Progenitor cell of endocrine pancreas (in vitro differentiated cells): ENCODE data around the gene LCA5L. TPM values are rescaled to one million over a fixed set of nuclear protein-coding genes. Genes with fewer than 3 reads are reported as not detected.

ENCODE experiments used
- DNase-seq: peaks from one replicate; pipeline ENCODE4 v3.0.0; 2021; ENCODE audit warnings: low spot score; ENCODE audit not compliant: unreplicated experiment
- H3K27ac Mint-ChIP-seq: 2 replicates; pipeline ENCODE4 v1.8.0; 2021; ENCODE audit warnings: mild to moderate bottlenecking, moderate library complexity, mixed read lengths
- H3K27me3 Mint-ChIP-seq: 2 replicates; pipeline ENCODE4 v1.8.0; 2021; ENCODE audit warnings: mixed read lengths
- H3K36me3 Mint-ChIP-seq: 2 replicates; pipeline ENCODE4 v1.8.0; 2022; ENCODE audit warnings: mixed read lengths; ENCODE audit not compliant: insufficient read depth
- H3K4me1 Mint-ChIP-seq: 2 replicates; pipeline ENCODE4 v1.8.0; 2021; ENCODE audit warnings: low read depth, mixed read lengths
- H3K4me3 Mint-ChIP-seq: 2 replicates; pipeline ENCODE4 v1.8.0; 2021; ENCODE audit warnings: low read depth, mild to moderate bottlenecking, moderate library complexity, mixed read lengths
- H3K9me3 Mint-ChIP-seq: 2 replicates; pipeline ENCODE4 v1.8.0; 2021; ENCODE audit warnings: low read depth, mixed read lengths
- total RNA-seq: library from RNA; stranded (reverse); gene quantifications from 2 replicates; pipeline ENCODE4 v1.2.1, GENCODE V29; 2021
- TF ChIP-seq, protein P1 (sequence below): fragments of 200-600 bp; sonication (generic); IDR thresholded peaks from one replicate; pipeline ENCODE4 v1.5.0; 2021; ENCODE audit warnings: antibody characterized with exemption, mild to moderate bottlenecking; ENCODE audit not compliant: unreplicated experiment

LCA5L gene
- total RNA-seq, 1 donor from 2014 or later, result 1.3 TPM

DNA sequence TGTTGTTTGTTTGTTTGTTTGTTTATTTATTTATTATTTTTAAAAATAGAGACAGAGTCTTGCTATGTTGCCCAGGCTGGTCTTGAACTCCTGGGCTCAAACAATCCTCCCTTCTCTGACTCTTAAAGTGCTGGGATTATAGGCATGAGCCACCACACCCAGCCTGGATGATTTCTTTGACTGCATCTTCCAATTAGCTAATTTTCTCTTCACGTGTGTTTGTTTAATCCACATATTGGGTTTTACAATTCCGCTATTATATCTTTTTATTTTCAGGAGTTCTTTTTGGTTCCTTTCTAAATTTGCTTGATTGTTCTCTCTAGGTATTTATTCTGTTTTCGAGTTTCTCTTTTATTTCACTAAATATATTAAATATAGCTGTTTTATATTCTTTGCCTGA, 26.0 kb upstream of the LCA5L start:
- H3K27ac Mint-ChIP-seq, result no peak overlapping the region
- no peaks in the 10 kb centered on the region for H3K9me3 Mint-ChIP-seq
- no peaks in the 10 kb centered on the region for H3K27me3 Mint-ChIP-seq
- no peak overlapping the region for H3K4me3 Mint-ChIP-seq
- H3K36me3 Mint-ChIP-seq, result no peaks in the 10 kb centered on the region
- no peaks in the 10 kb centered on the region for H3K4me1 Mint-ChIP-seq
- DNase-seq, result no peak
- TF ChIP-seq, protein P1, sequence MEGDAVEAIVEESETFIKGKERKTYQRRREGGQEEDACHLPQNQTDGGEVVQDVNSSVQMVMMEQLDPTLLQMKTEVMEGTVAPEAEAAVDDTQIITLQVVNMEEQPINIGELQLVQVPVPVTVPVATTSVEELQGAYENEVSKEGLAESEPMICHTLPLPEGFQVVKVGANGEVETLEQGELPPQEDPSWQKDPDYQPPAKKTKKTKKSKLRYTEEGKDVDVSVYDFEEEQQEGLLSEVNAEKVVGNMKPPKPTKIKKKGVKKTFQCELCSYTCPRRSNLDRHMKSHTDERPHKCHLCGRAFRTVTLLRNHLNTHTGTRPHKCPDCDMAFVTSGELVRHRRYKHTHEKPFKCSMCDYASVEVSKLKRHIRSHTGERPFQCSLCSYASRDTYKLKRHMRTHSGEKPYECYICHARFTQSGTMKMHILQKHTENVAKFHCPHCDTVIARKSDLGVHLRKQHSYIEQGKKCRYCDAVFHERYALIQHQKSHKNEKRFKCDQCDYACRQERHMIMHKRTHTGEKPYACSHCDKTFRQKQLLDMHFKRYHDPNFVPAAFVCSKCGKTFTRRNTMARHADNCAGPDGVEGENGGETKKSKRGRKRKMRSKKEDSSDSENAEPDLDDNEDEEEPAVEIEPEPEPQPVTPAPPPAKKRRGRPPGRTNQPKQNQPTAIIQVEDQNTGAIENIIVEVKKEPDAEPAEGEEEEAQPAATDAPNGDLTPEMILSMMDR, result no peak

DNA sequence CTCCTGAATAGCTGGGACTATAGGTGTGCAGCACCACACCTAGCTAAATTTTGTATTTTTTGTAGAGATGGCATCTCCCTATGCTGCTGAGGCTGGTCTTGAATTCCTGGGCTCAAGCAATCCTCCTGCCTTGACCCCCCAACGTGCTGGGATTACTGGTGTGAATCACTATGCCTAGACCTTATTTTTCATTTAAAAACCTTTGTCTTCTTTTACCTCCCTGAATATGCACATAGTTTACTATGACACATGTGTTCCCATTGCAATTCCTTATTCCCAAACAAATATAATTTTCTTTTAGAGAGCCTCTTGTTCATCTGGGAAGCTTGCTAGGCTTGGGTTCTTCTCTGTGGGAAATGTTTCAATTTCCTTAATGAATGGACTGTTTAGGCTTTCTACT, 23.0 kb upstream of the LCA5L start:
- no peaks in the 10 kb centered on the region for H3K36me3 Mint-ChIP-seq
- H3K4me1 Mint-ChIP-seq, result no peaks in the 10 kb centered on the region
- no peak overlapping the region for H3K27ac Mint-ChIP-seq
- no peak for DNase-seq
- no peaks in the 10 kb centered on the region for H3K9me3 Mint-ChIP-seq
- H3K27me3 Mint-ChIP-seq, result no peaks in the 10 kb centered on the region
- H3K4me3 Mint-ChIP-seq, result no peak overlapping the region
- TF ChIP-seq, protein P1, result no peak

- no peak overlapping the region for H3K4me3 Mint-ChIP-seq
- H3K9me3 Mint-ChIP-seq, result no peaks in the 10 kb centered on the region
- H3K36me3 Mint-ChIP-seq, result no peaks in the 10 kb centered on the region
- TF ChIP-seq, protein P1, result no peak
- H3K27ac Mint-ChIP-seq, result no peak overlapping the region
- no peaks in the 10 kb centered on the region for H3K4me1 Mint-ChIP-seq
- no peaks in the 10 kb centered on the region for H3K27me3 Mint-ChIP-seq
- no peak for DNase-seq
These were observed 22.2 kb upstream of the LCA5L start for GRCh38 chr21:39467746-39468145.

DNA sequence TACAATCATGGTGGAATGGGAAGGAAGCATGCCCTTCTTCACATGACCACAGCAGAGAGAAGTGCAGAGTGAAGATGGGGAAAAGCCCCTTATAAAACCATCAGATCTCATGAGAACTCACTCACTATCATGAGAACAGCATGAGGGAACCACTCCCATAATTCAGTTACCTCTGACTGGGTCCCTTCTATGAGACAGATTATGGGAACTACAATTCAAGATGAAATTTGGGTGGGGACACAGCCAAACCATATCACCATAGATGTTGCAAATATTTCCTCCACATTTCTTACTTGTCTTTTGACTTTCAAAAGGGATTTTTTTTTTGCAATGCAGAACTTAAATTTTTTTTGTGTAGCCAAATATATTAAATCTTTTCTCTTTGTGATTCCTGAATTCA, 21.0 kb upstream of the LCA5L start:
- Mint-ChIP-seq H3K4me3 (no peak overlapping the region), H3K9me3 (no peaks in the 10 kb centered on the region), H3K36me3 (no peaks in the 10 kb centered on the region), H3K27me3 (no peaks in the 10 kb centered on the region), H3K27ac (no peak overlapping the region), H3K4me1 (no peaks in the 10 kb centered on the region)
- TF ChIP-seq, protein P1, result no peak
- no peak for DNase-seq

GRCh38 chr21:39463308-39463707, 17.7 kb upstream of the LCA5L start:
- Mint-ChIP-seq H3K4me1 (no peaks in the 10 kb centered on the region), H3K9me3 (no peaks in the 10 kb centered on the region), H3K27me3 (no peaks in the 10 kb centered on the region), H3K4me3 (no peak overlapping the region), H3K36me3 (no peaks in the 10 kb centered on the region), H3K27ac (no peak overlapping the region)
- TF ChIP-seq, protein P1, result no peak
- no peak for DNase-seq
